ENCODE data around the gene TMF1.

GRCh38 chr3:69005071-69005790 is 46.9 kb downstream of the TMF1 start:
- no peak for TF ChIP-seq POLR2A (IDR thresholded peaks at IDR 0.05)
- no peak for TF ChIP-seq CTCF (IDR thresholded peaks at IDR 0.05)

Data from Peyer's patch (tissue), 4 donors.